Measurements from ENCODE around the gene DAPK2. TPM values are rescaled to one million over a fixed set of nuclear protein-coding genes. Genes with fewer than 3 reads are reported as not detected.

The DAPK2 gene
- polyA plus RNA-seq, 4 donors, result 4.9 to 6.2 (median 5.1) TPM

- no peak for DNase-seq (ENCODE audit: low read depth in 4 of 4, low spot score in 3 of 4)
These were observed 125.6 kb downstream of the DAPK2 start for GRCh38 chr15:63920504-63921175.

GRCh38 chr15:63918901-63919348 is 127.4 kb downstream of the DAPK2 start:
- no peak for DNase-seq (ENCODE audit: low read depth in 4 of 4, low spot score in 3 of 4)

GRCh38 chr15:63918317-63918672 is 128.0 kb downstream of the DAPK2 start:
- DNase-seq (ENCODE audit: low read depth in 4 of 4, low spot score in 3 of 4), result no peak

GRCh38 chr15:63917588-63918316 is 128.5 kb downstream of the DAPK2 start:
- no peak for DNase-seq (ENCODE audit: low read depth in 4 of 4, low spot score in 3 of 4)

- DNase-seq (ENCODE audit: low read depth in 4 of 4, low spot score in 3 of 4), result peak in 1 of 4 donors; percentile 59
These were observed 130.2 kb downstream of the DAPK2 start for GRCh38 chr15:63915873-63916771.

GRCh38 chr15:63915209-63915872 is 130.9 kb downstream of the DAPK2 start:
- DNase-seq (ENCODE audit: low read depth in 4 of 4, low spot score in 3 of 4), result no peak

GRCh38 chr15:63913786-63914315 is 132.4 kb downstream of the DAPK2 start:
- no peak for DNase-seq (ENCODE audit: low read depth in 4 of 4, low spot score in 3 of 4)

- DNase-seq (ENCODE audit: low read depth in 4 of 4, low spot score in 3 of 4), result no peak
These were observed 132.9 kb downstream of the DAPK2 start for GRCh38 chr15:63913336-63913735.

- DNase-seq (ENCODE audit: low read depth in 4 of 4, low spot score in 3 of 4), result no peak
These were observed 134.1 kb downstream of the DAPK2 start for GRCh38 chr15:63912061-63912615.

- DNase-seq (ENCODE audit: low read depth in 4 of 4, low spot score in 3 of 4), result no peak
These were observed 135.1 kb downstream of the DAPK2 start for GRCh38 chr15:63911160-63911559.

GRCh38 chr15:63909819-63910437 is 136.4 kb downstream of the DAPK2 start:
- no peak for DNase-seq (ENCODE audit: low read depth in 4 of 4, low spot score in 3 of 4)

GRCh38 chr15:63908991-63909390 is 137.3 kb downstream of the DAPK2 start:
- no peak for DNase-seq (ENCODE audit: low read depth in 4 of 4, low spot score in 3 of 4)

- DNase-seq (ENCODE audit: low read depth in 4 of 4, low spot score in 3 of 4), result no peak
These were observed 138.0 kb downstream of the DAPK2 start for GRCh38 chr15:63908281-63908680.

GRCh38 chr15:63907521-63907920 is 138.8 kb downstream of the DAPK2 start:
- no peak for DNase-seq (ENCODE audit: low read depth in 4 of 4, low spot score in 3 of 4)

GRCh38 chr15:63906266-63906584 is 140.1 kb downstream of the DAPK2 start:
- DNase-seq (ENCODE audit: low read depth in 4 of 4, low spot score in 3 of 4), result no peak

GRCh38 chr15:63905558-63906265 is 140.6 kb downstream of the DAPK2 start:
- DNase-seq (ENCODE audit: low read depth in 4 of 4, low spot score in 3 of 4), result no peak

- DNase-seq (ENCODE audit: low read depth in 4 of 4, low spot score in 3 of 4), result no peak
These were observed 141.2 kb downstream of the DAPK2 start for GRCh38 chr15:63905131-63905530.

- DNase-seq (ENCODE audit: low read depth in 4 of 4, low spot score in 3 of 4), result no peak
These were observed 142.2 kb downstream of the DAPK2 start for GRCh38 chr15:63904042-63904441.

GRCh38 chr15:63902671-63903035 is 143.6 kb downstream of the DAPK2 start:
- no peak for DNase-seq (ENCODE audit: low read depth in 4 of 4, low spot score in 3 of 4)

All from right renal pelvis (tissue), 4 donors.